GM23248 (cell line): ENCODE data around the gene FAM3D. TPM values are rescaled to one million over a fixed set of nuclear protein-coding genes. Genes with fewer than 3 reads are reported as not detected.

Experiments
- DNase-seq: peaks from one replicate; pipeline ENCODE4 v3.0.0-alpha.2; 2015
- H2AFZ ChIP-seq: fragments of 200-600 bp; sonication (generic); 2 replicates; pipeline ENCODE4 v1.6.1; 2016; ENCODE audit warnings: antibody characterized with exemption
- H3F3A ChIP-seq: fragments of 200-600 bp; sonication (generic); 2 replicates; pipeline ENCODE4 v1.6.1; 2016; ENCODE audit warnings: mild to moderate bottlenecking, antibody characterized with exemption, mixed run types; ENCODE audit not compliant: insufficient read depth
- H3K27ac ChIP-seq: fragments of 200-600 bp; sonication (generic); 2 replicates; pipeline ENCODE4 v1.5.1; 2016; ENCODE audit warnings: mild to moderate bottlenecking
- H3K27me3 ChIP-seq: fragments of 200-600 bp; sonication (generic); replicated peaks from 2 replicates; pipeline ENCODE4 v1.6.1; 2016; ENCODE audit warnings: mild to moderate bottlenecking; ENCODE audit not compliant: insufficient read depth
- H3K36me3 ChIP-seq: fragments of 200-600 bp; sonication (generic); 2 replicates; pipeline ENCODE4 v1.6.1; 2016; ENCODE audit warnings: low read depth, mild to moderate bottlenecking
- H3K4me1 ChIP-seq: fragments of 200-600 bp; sonication (generic); 2 replicates; pipeline ENCODE4 v1.6.1; 2016; ENCODE audit warnings: mild to moderate bottlenecking; ENCODE audit not compliant: insufficient read depth
- H3K4me2 ChIP-seq: fragments of 200-600 bp; sonication (generic); one replicate; pipeline ENCODE4 v1.6.1; 2016; ENCODE audit warnings: mild to moderate bottlenecking; ENCODE audit not compliant: unreplicated experiment
- H3K4me3 ChIP-seq: fragments of 200-600 bp; sonication (generic); 2 replicates; pipeline ENCODE4 v1.5.1; 2016; ENCODE audit warnings: mild to moderate bottlenecking
- H3K79me2 ChIP-seq: fragments of 200-600 bp; sonication (generic); 2 replicates; pipeline ENCODE4 v1.6.1; 2016; ENCODE audit warnings: mild to moderate bottlenecking; ENCODE audit not compliant: insufficient read depth
- H3K9ac ChIP-seq: fragments of 200-600 bp; sonication (generic); 2 replicates; pipeline ENCODE4 v1.6.1; 2016; ENCODE audit warnings: mild to moderate bottlenecking
- H3K9me2 ChIP-seq: fragments of 200-600 bp; sonication (generic); 2 replicates; pipeline ENCODE4 v1.6.1; 2016; ENCODE audit warnings: mixed run types, mild to moderate bottlenecking, moderate library complexity; ENCODE audit not compliant: insufficient read depth
- H3K9me3 ChIP-seq: fragments of 200-600 bp; sonication (generic); one replicate; pipeline ENCODE4 v1.6.1; 2017; ENCODE audit warnings: low read depth
- H4K20me1 ChIP-seq: fragments of 200-600 bp; sonication (generic); 2 replicates; pipeline ENCODE4 v1.6.0; 2016; ENCODE audit not compliant: insufficient read depth
- EZH2 ChIP-seq: fragments of 200-600 bp; sonication (generic); IDR thresholded peaks from 2 replicates; pipeline ENCODE4 v1.6.1; 2018; ENCODE audit warnings: antibody characterized with exemption, mild to moderate bottlenecking; ENCODE audit not compliant: insufficient read depth, poor library complexity, severe bottlenecking
- EZH2phosphoT487 ChIP-seq: fragments of 200-600 bp; sonication (generic); IDR thresholded peaks from 2 replicates; pipeline ENCODE4 v1.6.1; 2018; ENCODE audit warnings: antibody characterized with exemption, moderate library complexity, mild to moderate bottlenecking, low read depth; ENCODE audit not compliant: insufficient read depth
- WGBS, 2 experiments: methylation state at CpG; one replicate each; pipeline ENCODE4 v1.1.6; 2015 to 2017; ENCODE audit warnings: low lambda C conversion rate in 2 of 2, low coverage in 1 of 2; ENCODE audit errors: missing lambda C conversion rate in 2 of 2; 5-methylcytosine and 5-hydroxymethylcytosine counted together
- in situ Hi-C: fragments of 300-500 bp; cut with MboI; formaldehyde crosslinking; loops from 2 replicates; pipeline ENCODE4 v1.15.0; 2020
- polyA plus RNA-seq: library from polyadenylated mRNA; unstranded; fragments of >200 nt; fragmentation: Nextera tagmentation; extraction: Ambion mirVana; gene quantifications from 2 replicates; pipeline ENCODE4 v1.2.1, GENCODE V29; 2016
- total RNA-seq: library from RNA; depleted of rRNA; stranded (reverse); fragments of >200 nt; shearing (Covaris generic); gene quantifications from 2 replicates; pipeline ENCODE4 v1.2.3, GENCODE V29; 2014

Gene FAM3D
- total and polyA plus RNA-seq, 2 experiments from 2014 or later, result not detected

DNA sequence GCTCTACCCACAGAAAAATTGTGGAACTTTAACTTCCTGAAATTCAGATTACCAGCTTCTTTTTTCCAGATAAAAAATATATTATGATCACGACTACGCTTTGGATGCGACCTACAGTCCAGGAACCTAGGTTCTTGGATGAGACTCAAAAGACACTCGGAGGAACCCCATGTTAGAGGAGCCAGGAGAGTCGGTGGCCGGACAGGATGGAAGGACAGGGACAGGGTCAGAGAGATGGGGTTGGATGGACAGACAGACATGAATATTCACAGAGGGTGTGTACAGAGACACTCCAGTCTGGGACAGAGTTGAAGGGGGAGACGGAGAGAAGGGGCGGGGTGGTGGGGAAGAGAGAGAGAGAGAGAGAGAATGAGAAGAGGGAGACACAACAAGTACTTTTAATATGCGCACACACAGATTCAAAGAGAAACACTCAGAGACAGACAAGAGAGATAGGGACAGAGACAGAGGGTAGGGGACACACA is 9.5 kb downstream of the FAM3D start:
- Histone ChIP-seq H3K9me2 (no peaks in the 10 kb centered on the region), H3F3A (no peaks in the 10 kb centered on the region), H3K4me3 (no peak overlapping the region), H3K27ac (no peak overlapping the region), H3K27me3 (peaks cover 10% of the 10 kb centered on the region; the same call in 1 of the 2 replicates), H4K20me1 (no peaks in the 10 kb centered on the region), H3K4me2 (no peak overlapping the region), H3K9ac (no peak overlapping the region), H3K36me3 (no peaks in the 10 kb centered on the region), H3K9me3 (no peaks in the 10 kb centered on the region), H3K4me1 (no peaks in the 10 kb centered on the region), H3K79me2 (no peaks in the 10 kb centered on the region), H2AFZ (no peak overlapping the region)
- DNase-seq, result no peak
- TF ChIP-seq EZH2 (no peak), EZH2phosphoT487 (no peak)
- in situ Hi-C loops, result no loop called here
- 53 to 62% methylated on average over 8 to 9 of the region's 9 CpGs for WGBS, 2 experiments

DNA sequence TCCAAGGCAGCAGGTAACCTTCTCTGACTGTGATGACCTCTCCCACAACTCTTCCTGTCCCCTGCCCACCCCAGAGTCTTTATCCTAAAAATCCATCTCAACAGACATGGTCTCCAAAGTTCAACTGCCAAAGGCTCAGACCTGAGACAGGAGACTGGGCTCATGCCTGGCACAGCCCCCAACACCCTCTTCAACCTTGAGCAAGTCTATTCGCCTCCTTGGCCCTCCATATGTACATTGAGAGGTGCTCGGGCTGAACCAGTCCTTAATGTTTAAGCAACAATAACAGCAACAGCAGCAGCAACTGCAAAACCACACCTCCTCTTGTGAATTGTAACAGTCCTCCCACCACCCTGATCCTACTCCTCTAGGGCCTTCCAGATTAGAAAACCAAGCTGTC is 9.9 kb downstream of the FAM3D start:
- Histone ChIP-seq H3K36me3 (no peaks in the 10 kb centered on the region), H3K27ac (no peak overlapping the region), H2AFZ (no peak overlapping the region), H3K9ac (no peak overlapping the region), H3F3A (no peaks in the 10 kb centered on the region), H3K4me2 (no peak overlapping the region), H3K9me3 (no peaks in the 10 kb centered on the region), H3K9me2 (no peaks in the 10 kb centered on the region), H3K27me3 (peaks cover 10% of the 10 kb centered on the region; the same call in 1 of the 2 replicates), H3K79me2 (no peaks in the 10 kb centered on the region), H3K4me3 (no peak overlapping the region), H4K20me1 (no peaks in the 10 kb centered on the region), H3K4me1 (no peaks in the 10 kb centered on the region)
- no peak for TF ChIP-seq EZH2
- TF ChIP-seq EZH2phosphoT487, result no peak
- no peak for DNase-seq
- WGBS, 2 experiments, result 45 to 56% methylated on average over 2 of the region's 2 CpGs
- in situ Hi-C loops, result no loop called here

DNA sequence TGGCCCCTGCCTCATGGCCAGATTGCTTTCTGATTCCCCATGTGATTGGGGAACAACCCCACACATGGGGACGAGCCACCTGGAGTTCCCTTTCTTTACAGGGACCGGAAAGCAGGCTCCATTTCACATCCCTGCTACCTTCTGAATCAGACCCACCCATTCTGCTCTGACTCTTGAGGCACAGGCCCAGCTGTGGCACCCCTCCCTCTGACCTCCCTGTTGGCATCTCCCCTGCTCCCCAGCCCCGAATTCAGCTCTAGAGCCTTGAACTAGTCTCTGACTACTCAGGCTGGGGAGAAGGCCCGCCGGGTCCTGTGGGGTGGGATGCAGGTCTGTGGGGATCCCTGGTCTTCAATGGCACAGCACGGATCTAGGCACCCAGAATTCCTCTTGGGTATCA is 12.1 kb downstream of the FAM3D start:
- Histone ChIP-seq H3F3A (no peaks in the 10 kb centered on the region), H3K4me1 (no peaks in the 10 kb centered on the region), H3K27ac (no peak overlapping the region), H3K9me2 (no peaks in the 10 kb centered on the region), H3K9me3 (no peaks in the 10 kb centered on the region), H4K20me1 (no peaks in the 10 kb centered on the region), H3K27me3 (peaks cover 10% of the 10 kb centered on the region; the same call in 1 of the 2 replicates), H3K79me2 (no peaks in the 10 kb centered on the region), H3K4me2 (no peak overlapping the region), H3K4me3 (no peak overlapping the region), H2AFZ (no peak overlapping the region), H3K36me3 (no peaks in the 10 kb centered on the region), H3K9ac (no peak overlapping the region)
- in situ Hi-C loops, result no loop called here
- DNase-seq, result no peak
- TF ChIP-seq EZH2phosphoT487, result no peak
- TF ChIP-seq EZH2, result no peak
- WGBS, 2 experiments, result 45 to 50% methylated on average over 6 of the region's 6 CpGs

DNA sequence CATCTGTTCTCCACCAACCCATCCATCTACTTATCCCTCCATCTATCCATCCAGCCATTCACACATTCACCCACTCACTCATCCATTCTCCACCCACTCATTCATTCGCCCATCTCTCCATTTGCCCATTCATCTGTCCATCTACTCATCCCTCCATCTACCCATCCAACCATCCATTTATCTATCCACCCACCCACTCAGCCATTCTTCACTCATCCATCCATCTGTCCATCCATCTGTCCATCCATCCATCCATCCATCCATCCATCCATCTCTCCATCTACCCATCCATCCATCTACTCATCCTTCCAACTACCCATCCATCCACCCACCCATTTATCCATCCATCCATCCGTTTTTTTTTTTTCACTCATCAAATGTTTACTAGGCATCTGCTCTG is 13.9 kb downstream of the FAM3D start:
- no peaks in the 10 kb centered on the region for H3K36me3 ChIP-seq
- H3K27me3 ChIP-seq, result peaks cover 10% of the 10 kb centered on the region; the same call in 1 of the 2 replicates
- WGBS, 2 experiments, result 38 to 55% methylated on average over 2 of the region's 2 CpGs
- no peak overlapping the region for H3K9ac ChIP-seq
- H2AFZ ChIP-seq, result no peak overlapping the region
- no peaks in the 10 kb centered on the region for H3K79me2 ChIP-seq
- no peaks in the 10 kb centered on the region for H3K4me1 ChIP-seq
- TF ChIP-seq EZH2phosphoT487 (no peak), EZH2 (no peak)
- H3K4me2 ChIP-seq, result no peak overlapping the region
- H3K9me2 ChIP-seq, result no peaks in the 10 kb centered on the region
- H3K9me3 ChIP-seq, result no peaks in the 10 kb centered on the region
- DNase-seq, result no peak
- in situ Hi-C loops, result no loop called here
- no peak overlapping the region for H3K27ac ChIP-seq
- no peaks in the 10 kb centered on the region for H4K20me1 ChIP-seq
- H3F3A ChIP-seq, result no peaks in the 10 kb centered on the region
- H3K4me3 ChIP-seq, result no peak overlapping the region

DNA sequence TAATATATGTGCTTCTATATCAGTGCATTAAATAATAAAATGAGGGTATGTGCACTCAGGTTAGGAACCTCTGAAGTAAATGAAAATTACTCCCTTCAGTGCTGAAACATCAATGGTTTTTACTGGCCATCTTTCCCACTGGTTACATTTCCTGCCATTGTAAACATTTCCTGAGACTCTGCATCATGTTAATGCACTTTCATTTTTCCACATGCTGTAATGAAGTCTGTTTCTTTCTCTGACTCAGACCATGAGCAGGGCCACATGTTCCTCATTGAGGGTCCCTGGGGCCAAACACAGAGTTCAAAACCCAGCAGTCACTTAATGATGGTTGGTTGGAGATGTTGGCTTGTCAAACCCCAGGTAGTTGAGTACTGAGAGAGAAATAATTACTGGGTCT is 15.3 kb downstream of the FAM3D start:
- H3F3A ChIP-seq, result no peaks in the 10 kb centered on the region
- H4K20me1 ChIP-seq, result no peaks in the 10 kb centered on the region
- no peak overlapping the region for H3K4me3 ChIP-seq
- no peak overlapping the region for H3K27ac ChIP-seq
- H3K9me2 ChIP-seq, result no peaks in the 10 kb centered on the region
- no peaks in the 10 kb centered on the region for H3K79me2 ChIP-seq
- no peak overlapping the region for H2AFZ ChIP-seq
- H3K27me3 ChIP-seq, result peaks cover 10% of the 10 kb centered on the region; the same call in 1 of the 2 replicates
- no peak overlapping the region for H3K9ac ChIP-seq
- DNase-seq, result no peak
- in situ Hi-C loops, result no loop called here
- no peak overlapping the region for H3K4me2 ChIP-seq
- H3K36me3 ChIP-seq, result no peaks in the 10 kb centered on the region
- no peaks in the 10 kb centered on the region for H3K4me1 ChIP-seq
- TF ChIP-seq EZH2phosphoT487, result no peak
- TF ChIP-seq EZH2, result no peak
- no peaks in the 10 kb centered on the region for H3K9me3 ChIP-seq
